NCI-H1105 treated with DMSO at 0.1 percent for 48 hours (cell line): ENCODE data around the gene GNB5.
"Not testable (repeated sequence)": the region's sequence is repeated elsewhere in the genome, so short reads cannot be mapped to it uniquely, and the experiment has no call there.

Experiments
- DNase-seq: peaks from one replicate; lab custom pipeline; 2025; lab: John Stamatoyannopoulos, UW

The GNB5 gene

DNA sequence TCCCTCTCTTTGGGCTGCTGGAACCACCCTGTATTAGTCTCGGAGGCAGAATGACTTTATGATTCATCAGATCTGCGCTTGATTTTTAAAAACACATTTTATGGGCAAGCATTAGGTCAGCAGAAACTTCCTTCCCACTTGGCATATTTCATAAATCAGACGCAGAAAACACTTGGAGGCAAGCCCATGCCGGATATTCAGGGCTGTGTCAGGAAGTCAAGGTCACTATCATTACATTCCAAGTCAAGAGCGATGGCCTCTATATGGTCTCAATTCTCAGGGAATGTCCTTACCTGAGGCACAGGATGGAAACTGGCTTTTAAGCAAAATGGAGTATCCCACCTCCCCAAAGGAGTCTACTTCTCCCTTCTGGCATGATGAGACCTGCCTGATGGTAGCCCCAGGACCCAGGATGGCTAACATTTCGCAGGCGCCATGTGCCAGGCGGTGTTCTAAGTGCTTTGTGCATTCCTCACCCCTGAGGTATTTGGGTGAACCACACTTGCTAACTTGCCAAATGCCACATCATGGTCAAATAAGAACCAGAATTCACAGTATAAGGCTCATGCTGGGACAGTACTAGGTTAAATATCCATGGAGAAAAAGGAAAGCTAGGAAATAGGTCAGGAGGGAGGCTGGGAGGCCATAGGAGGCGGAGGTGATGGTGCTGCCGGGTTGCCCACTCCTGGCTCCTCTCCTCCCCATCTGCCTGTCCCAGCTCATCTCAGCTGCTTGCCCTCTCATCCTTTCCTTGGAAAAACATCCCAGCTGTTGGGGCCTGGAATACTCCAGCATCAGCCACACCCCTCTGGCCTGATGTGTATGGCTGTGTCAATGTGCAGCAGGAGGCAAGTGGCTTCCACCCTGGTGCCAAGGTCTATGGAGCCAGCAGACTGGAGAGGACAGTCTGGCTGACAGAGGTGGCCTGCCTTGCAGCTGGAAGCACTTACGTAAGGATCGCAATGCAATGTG is 97.4 kb downstream of the GNB5 start:
- no peak for DNase-seq

DNA sequence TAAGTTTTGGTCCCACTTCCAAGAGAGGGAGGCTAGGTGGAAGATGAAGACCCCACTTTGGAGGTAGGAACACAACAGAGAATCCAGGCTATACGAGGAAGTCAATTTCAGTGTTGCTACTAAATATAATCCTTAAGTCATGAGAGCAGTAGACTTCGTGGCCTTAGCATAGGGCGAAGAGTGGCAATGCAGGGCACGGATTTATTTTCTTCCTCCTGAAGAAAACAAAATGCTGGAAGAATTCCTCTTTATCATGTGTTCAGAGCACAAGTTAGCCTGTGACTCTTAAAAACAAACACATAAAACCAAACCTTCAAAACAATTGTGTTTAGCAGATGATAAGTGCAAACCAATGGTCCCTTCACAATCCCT is 98.0 kb downstream of the GNB5 start:
- no peak for DNase-seq

DNA sequence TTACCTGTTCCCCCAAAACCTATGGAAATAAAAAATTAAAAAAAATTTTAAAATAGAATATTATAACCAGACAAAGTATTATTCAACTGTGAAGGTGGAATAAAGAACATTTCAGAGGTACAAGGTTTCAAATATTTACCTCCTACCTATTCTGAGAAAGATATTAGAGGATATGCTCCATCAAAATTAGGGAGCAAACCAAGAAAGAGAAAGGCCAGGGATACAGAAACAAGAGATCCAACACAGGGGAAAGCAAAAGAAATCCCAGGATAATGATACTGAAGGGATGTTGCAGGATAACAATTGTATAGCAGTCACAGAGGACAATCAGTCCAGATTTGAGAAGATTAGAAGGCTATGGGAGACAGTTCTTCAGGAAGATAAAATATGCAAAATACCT is 101.0 kb downstream of the GNB5 start:
- DNase-seq, result no peak

DNA sequence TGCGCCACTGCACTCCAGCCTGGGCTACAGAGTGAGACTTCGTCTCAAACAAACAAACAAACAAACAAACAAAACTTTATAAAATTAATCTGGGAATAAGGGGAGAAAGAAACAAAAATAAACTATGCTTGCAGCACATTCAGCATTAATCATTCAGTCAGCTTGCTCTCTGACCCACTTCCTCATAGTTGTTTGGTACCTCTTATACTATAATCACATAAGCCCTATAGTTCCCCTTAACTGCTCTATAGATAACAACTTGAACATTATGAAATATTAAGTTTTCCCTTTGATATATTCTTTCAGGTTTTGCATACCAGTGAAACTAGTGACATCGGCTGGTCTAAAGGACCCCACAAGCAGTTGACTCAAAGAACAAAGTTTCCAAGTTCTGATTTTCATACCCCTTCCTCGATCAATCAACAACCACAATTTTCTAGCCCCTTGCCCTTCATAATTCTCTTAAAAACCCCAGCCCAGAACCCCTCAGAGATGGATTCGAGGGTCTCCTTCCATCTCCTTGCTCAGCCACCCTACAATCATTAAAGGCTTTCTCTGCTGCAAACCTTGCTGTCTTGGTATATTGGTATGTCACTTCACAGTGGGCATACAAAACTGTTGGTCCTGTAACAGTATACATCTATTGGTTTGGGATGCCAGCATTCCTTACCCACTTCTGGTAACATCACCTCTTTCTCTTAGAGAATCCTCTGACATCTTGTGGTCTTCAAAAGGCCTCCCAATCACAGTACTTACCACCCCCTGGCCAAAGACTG is 105.0 kb downstream of the GNB5 start:
- DNase-seq, result no peak

DNA sequence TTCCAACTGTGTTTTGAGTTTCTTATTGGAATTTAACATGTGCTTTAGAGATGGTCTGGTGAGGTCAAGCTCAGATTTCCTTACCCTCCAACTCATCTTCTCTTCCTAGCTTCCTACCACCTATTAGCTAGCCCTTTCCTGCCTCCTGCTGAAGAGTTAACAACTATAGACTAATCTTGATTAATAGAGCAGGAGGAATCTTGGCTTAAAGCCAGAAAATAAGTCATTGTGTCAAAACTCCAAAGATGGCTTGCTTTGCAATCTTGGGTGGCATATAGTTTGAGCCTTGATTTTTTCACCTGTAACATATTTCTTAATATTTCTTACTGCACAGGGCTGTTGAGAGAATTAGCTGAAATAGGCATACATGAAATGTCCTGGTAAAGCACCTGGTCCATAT is 105.9 kb downstream of the GNB5 start:
- DNase-seq, result no peak

DNA sequence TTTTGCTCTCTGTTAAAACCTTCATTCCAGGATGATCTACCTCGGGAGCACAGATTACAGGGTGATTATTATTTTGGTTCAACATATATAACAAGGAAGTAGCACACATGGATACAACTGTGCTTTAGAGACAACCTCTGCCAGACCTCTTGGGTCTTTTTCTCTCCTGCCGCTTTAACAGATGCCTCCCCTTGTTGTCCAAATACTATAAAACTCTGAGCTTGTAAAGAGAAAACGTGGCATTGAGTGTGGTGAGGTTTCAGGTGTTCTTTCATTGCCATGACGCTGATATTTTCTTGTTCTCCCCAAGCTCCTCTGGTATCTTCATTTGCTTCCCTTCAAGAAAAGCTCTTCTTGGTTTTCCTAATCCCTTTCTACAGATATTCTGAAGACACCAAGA is 107.6 kb downstream of the GNB5 start:
- DNase-seq, result no peak

DNA sequence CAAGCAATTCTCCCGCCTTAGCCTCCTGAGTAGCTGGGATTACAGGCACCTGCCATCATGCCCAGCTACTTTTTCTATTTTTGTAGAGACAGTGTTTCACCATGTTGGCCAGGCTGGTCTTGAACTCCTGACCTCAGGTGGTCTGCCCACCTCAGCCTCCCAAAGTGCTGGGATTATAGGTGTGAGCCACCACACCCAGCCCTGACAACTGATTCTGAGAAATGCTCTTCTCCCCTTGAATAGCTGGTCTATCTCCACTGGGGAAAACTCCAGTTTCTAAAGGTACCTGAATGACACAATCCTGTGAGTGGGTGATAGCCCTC is 108.2 kb downstream of the GNB5 start:
- not testable (repeated sequence) for DNase-seq

DNA sequence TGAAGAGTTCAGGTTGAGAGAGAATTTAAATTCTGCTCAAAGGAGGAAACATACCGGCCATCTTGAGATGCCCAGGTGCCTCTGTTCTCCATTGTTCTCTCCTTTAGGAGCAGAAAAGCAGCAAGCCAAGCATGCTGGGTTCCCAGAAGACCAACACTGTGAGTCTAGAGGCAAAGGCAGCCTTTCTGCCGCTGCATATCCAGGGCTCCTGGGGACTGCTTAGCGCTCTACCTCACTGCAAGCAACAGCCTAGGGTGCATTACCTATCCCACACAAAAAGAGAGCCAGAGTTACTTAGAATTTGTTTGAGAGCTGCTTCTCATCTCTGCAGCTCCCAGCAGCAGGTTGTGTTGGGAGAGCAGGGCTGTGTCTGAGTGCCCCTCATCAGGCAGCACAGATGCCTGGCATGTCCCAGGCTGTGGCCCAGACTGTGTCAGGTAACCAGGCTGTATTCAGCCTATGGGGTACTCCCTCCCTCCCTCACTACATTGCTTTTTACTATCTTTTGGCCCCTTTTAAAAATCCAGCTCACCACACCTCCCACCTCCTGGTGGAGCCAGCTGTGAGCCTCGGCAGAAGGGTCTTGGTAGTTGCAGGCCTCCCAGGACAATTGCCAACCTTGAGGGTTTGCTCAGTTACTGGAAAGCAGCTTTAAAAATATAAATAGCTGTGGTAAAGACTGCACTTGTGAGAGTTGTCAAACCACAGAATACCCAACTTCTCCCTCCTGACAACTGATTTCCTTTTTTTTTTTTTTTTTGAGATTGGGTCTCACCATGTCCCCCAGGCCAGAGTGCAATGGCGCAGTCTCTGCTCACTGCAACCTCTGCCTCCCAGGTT is 108.8 kb downstream of the GNB5 start:
- DNase-seq, result no peak

DNA sequence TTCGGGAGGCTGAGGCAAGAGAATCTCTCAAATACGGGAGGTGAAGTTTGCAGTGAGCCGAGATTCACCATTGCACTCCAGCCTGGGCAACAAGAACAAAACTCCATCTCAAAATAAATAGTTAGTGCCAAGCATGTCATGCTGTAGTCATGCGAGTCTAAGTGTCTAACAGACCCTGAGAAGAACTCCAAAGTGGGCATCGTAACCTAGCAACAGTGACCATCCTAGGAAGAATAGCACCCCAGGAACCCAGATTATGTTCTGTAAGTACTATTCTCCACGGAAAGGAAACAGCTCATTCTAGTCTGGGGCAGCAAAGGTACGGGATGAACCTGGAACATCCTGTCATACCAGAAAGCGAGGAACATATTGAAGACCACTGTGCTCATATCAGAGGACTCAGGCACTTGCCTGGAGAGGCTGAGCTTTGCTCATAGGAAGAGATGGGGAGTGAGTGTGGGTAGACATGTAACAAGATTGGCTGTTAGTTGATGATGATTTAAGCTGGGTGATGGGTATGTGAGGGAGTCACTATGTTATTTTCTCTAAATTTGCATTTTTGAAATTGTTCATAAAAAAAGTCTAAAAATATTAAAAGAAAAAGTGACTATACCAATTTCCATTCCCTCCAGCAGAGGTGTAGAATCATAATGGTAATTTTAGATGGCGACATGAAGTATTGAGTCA is 110.3 kb downstream of the GNB5 start:
- no peak for DNase-seq

DNA sequence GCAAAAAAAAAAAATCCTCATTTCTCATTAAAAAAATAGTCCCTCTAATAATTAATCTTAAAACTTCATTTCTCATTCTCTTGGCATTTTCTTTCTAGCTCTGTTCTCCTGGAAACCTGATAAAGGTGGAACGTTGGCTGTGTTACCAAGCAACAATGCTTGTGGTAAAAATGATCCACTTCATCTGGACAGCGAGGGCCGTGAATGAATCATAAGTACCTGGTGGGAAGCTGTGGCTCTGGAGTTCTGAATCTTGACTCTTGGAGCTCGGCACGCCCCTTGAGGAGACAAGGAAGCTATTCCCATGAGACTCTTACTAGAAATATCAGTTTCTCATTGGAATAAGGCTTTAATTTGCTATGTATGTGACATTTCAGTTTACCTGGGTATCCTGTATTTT is 111.2 kb downstream of the GNB5 start:
- DNase-seq, result no peak

DNA sequence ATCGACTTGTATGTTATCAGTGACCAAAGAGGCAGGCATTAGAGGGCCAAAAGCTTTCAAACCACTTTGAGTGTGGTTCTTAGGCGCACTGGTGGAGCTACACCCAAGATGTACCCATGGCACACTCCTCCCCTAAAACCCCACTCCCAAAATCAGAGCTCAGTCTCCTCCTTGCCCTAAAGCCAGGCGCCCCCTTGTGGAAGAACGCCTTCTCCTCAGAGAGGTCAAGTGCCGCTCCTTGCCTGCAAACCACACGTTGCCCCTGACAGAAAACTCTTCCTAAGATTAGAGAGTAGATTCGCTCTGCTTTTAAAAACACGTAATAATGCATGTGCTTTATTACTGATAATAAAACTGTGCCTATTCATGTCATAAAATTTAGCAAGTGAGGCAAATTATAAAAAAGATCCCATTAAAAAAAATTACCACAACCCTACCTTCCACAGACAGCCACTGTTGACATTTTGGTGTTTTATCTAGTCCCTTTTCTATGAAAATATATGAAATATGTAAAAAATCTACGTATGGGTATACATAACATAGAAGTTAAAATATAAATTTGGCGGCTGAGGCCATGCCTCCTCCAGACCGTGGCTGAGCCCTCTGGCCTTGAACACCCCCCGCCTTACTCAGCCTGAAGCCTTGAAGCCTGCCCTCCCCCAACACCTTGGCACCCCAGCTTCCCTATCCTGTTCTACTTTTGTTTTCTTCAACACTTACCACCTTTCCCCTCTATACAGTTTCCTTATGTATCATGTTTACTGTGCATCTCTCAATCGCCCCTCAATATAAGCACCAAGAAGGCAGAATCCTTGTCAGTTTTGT is 112.1 kb downstream of the GNB5 start:
- DNase-seq, result no peak

DNA sequence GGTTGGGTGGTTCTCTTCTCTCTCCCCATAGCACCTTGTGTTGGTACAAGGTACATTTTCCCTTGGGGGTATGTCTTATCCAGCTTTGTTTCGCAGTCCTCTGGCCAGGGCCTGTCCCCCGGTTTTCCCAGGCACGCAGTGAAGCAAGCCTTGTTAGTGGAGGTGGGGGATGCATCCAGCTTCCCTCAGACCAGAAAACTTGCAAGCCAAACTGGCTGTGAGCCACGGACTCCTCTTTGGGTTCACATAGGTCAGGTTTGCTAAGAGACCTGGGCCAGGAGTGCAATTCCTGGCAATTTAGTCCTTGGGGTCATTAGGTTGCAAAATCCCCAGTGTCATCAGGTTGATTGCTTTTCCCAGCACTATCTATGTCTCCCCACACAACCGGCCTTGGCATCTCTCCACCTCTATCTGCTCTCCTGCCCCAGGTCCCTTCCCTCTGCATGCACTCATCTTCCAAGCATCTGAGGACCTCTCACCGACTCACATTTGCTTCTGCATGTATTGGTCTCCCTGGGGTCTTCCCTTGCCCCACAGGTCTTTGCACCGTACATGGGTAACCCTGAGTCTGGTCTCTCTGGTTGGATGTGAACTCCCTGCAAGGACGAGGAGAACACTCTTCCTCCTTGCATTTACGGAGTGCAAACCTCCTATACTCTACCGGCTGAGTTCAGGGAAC is 112.9 kb downstream of the GNB5 start:
- DNase-seq, result no peak

DNA sequence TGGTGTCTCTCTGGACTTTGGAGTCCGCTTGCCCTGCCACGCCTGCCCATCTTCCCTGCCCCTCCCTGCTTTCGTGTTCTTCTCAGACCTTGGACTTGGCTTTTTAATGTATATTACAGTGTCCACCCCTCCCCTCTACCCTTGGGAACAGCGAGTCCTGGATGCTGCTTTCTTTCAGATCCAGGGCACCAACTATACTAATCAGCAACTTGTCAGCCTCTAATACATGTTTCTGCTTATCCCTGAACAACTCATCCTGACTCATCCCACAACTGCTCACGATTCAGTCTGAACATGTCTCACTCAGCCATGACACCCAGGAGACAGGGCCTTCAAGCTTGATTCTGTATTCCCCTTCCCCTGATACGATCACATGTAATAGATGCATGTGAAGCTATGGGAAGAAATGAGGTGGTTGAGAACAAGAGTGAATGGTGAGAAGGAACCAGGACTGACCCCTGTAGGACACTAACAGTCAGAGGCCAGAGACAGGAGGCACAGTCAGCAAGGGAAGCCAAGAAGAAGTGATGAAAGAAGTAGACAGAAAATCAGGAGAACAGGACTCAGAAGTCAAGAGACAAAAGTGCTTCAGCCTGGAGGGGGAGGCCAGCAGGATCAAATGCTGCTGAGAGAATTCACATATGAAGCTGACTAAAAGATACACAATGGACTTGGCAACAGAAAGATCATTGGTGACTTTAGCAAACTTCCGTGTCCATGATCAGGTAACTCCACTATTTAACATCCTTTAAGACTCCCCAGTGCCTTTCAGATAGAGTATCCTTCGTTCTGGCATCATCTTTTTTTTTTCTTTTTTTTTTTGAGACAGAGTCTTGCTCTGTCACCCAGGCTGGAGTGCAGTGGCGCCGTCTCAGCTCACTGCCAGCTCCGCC is 114.1 kb downstream of the GNB5 start:
- no peak for DNase-seq

DNA sequence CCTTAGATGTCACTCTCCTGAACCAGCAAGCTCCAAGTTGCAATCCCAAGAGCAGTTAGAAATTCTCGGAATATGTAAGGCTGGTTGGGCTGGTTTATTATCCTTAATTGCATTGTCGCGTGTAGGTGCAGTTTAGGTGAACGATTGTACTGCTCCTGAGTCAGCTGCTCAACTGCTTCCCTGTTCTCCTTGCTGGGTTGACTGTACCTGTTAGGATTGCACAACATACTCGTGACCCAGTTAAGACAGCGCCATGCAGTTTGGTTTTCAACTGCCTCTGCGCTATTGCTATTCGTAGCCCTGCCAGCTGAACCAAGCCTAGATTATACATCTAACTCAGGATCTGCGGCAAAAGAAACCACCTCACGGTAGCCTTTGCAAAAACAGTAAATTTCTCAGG is 119.6 kb downstream of the GNB5 start:
- DNase-seq, result no peak

DNA sequence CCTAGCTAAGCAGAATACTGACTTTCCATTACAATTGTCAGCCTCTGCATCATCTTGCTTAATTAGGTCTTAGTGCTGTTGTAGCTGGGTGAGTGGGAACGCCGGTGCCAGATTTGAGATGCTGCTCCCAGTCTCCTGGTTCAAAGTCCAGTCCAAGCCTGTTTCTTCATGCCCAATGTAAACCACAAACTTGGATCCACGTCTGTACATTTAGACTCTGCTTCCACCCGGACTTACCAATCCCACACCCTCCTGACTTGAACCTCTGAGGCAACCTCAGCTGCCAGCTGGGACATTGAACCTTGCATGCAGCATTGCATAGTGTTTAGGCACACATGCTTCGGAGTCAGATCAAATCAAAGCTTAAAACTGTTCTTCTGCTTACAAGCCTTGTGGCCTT is 121.6 kb downstream of the GNB5 start:
- DNase-seq, result no peak

DNA sequence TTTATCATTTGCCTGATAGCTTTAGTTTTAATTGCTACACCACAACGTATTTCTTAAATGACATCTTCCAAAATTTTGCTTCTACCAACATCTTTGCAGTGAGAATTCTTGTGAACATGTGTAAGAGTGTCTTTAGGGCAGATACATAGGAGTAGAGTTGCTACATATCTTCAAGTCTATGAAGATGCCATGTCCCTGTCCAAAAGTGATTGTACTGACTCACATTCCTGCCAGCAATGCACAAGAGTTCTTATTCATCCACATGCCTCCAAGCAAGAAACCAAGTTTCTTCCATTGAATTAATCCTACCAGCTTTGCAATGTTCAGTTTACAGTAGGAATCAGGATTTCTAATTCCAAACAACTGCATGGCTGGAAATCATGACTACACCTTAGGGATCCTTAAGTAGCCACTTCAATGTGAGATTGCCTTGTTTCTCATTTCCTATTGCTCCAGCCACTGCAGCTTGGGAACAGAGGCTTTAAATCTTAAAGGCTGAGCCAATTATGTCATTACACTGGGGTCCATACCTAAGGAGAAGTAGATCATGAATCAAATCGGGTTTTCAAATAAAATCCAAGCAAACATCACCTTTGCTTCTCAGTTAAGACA is 123.1 kb downstream of the GNB5 start:
- no peak for DNase-seq

DNA sequence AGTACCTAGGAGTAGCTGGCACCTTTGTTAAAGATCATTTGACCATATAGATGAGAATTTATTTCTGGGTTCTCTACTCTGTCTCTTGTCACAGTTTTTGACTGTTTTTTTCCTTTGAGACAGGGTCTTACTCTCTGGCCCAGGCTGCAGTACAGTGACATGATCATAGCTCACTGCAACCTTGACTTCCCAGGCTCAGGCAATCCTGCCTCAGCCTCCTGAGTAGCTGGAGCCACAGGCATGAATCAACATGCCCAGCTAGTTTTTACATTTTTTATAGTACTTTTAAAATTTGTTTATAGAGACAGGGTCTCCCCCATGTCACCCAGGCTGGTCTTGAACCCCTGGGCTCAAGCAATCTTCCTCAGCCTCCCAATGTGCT is 123.7 kb downstream of the GNB5 start:
- DNase-seq, result no peak

DNA sequence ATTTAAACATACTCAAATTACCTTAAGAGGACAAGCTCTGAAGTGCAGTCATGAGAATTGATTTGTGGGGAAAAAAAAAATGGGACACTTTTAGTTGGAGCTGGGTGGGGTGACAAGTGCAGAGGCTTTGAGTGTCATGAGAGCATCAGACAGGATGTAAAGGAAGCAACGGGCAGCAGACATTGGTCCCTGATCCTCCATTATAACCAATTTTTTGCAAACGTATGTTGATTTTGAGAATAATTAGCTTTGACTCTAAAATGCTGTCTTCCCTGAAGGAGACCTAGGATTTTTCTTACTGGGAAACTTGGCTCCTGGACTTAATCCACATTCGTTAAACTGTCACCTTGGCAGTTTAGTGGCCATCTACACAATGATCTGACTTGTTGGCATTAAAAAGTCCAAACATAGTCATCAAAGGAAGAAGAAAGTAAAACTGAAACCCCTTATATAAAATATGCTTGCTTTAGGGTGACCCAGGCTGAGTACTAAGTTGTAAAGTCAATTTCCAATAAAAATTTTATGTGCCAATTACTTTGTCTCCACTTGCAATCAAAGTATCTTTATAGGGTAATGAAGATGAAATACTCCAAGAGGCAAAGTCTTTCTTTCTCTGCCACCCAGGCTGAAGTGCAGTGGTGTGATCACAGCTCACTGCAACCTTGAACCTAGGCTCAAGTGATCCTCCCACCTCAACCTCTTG is 124.2 kb downstream of the GNB5 start:
- DNase-seq, result no peak
